ENCODE data around the gene B3GNT3.

DNA sequence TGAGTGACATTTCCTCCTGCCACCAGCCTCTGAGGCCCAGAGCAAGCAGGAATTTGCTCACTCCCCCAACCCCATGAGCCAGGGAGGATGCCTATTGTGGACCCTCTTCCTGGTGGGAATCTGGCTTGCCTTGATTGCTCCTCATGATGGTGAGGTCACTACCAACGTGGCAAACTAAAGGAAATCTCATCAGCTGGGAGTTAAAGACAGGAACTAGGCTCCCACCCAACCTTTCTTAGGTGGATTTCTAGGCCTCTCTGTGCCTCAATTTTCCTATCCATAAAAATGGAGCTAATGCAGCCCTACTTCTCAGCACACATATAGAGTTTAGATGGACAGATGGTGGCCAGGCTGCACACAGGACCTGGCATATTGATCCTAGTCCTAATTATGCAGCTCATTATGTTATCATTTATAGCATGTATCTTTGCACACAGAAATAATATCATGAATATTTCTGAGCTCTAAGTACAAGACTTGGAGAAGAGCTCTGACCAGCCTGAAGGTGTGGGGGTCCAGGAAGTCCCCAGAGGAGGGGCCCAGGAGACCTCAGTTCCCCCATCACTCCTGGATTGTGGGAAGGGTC is 2.0 kb downstream of the B3GNT3 start:
- TF ChIP-seq, protein P1, sequence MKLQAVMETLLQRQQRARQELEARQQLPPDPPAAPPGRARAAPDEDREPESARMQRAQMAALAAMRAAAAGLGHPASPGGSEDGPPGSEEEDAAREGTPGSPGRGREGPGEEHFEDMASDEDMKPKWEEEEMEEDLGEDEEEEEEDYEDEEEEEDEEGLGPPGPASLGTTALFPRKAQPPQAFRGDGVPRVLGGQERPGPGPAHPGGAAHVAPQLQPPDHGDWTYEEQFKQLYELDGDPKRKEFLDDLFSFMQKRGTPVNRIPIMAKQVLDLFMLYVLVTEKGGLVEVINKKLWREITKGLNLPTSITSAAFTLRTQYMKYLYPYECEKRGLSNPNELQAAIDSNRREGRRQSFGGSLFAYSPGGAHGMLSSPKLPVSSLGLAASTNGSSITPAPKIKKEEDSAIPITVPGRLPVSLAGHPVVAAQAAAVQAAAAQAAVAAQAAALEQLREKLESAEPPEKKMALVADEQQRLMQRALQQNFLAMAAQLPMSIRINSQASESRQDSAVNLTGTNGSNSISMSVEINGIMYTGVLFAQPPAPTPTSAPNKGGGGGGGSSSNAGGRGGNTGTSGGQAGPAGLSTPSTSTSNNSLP (IDR thresholded peaks at IDR 0.05; ENCODE audit: low read depth, low read length) = no peak
- TF ChIP-seq GABPA (IDR thresholded peaks at IDR 0.05; ENCODE audit: low read depth, low read length) (no peak), GABPA (CRISPR knock-in tag; IDR thresholded peaks at IDR 0.05; ENCODE audit: low read depth) (no peak)

All from HepG2 (cell line).